ENCODE measurements around the gene B4GALT5.

DNA sequence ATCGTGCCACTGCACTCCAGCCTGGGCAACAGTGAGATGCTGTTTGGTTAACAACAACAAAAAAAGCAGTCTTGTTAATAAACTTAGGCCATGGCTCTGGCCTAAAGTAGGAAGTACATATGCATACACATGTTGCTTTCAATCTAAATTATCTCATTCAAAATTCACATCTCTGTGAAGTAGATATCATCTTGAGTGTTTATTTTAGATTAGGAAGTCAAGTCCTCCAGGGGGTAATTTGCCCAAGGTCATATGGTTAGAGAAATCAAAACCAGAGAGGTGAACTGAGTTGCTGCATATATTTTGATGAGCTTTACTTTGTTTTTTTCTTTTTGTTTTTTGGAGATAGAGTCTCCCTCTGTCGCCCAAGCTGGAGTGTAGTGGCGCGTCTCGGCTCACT, 52.8 kb downstream of the B4GALT5 start:
- TF ChIP-seq SIN3A (IDR thresholded peaks at IDR 0.05; ENCODE audit: borderline replicate concordance, insufficient read depth, low read length) (no peak), POLR2AphosphoS5 (IDR thresholded peaks at IDR 0.05; ENCODE audit: low read depth, low read length) (no peak), REST (IDR thresholded peaks at IDR 0.05; ENCODE audit: insufficient read depth in 1 of 2, low read depth in 2 of 2, low read length in 2 of 2) (no peak), TAF1 (IDR thresholded peaks at IDR 0.05; ENCODE audit: borderline replicate concordance, insufficient read depth, low read length) (no peak), FOXP2 (optimal IDR thresholded peaks at IDR 0.05; ENCODE audit: borderline replicate concordance, extremely low read depth, extremely low read length, insufficient read depth) (no peak)

All from PFSK-1 (cell line).